HEK293 (cell line): ENCODE measurements around the gene LDLRAD4.

Experiments used
- CTCF ChIA-PET: fragments of 350-600 bp; formaldehyde crosslinking; extraction: SDS; loops from one replicate; lab custom pipeline; 2021; ENCODE audit warnings: antibody characterized with exemption; lab: Yijun Ruan, JAX
- POLR2A ChIA-PET: fragments of 300-600 bp; formaldehyde crosslinking; extraction: SDS; loops from one replicate; lab custom pipeline; 2020; ENCODE audit warnings: antibody characterized with exemption, inconsistent platforms; lab: Yijun Ruan, JAX
- H3K27ac ChIP-seq: fragments of 200-500 bp; sonication (Bioruptor generic); 2 replicates; pipeline ENCODE4 v1.5.1; 2014; ENCODE audit warnings: low read depth, low read length, control low read depth, inconsistent platforms; ENCODE audit errors: extremely low read depth
- H3K36me3 ChIP-seq, 2 experiments: fragments of 200-500 bp in 1 of 2; sonication (Bioruptor generic) in 1 of 2; 1 replicate in 1 of 2; 2 replicates in 1 of 2; pipeline ENCODE4 v1.5.1; 2014 to 2017; ENCODE audit warnings: inconsistent platforms in 2 of 2, low read length in 2 of 2; ENCODE audit not compliant: control insufficient read depth in 2 of 2, insufficient read depth in 1 of 2
- H3K4me1 ChIP-seq: fragments of 200-500 bp; sonication (Bioruptor generic); 2 replicates; pipeline ENCODE4 v1.5.1; 2014; ENCODE audit warnings: mild to moderate bottlenecking, low read length, inconsistent platforms; ENCODE audit not compliant: control insufficient read depth, insufficient read depth
- H3K4me3 ChIP-seq: 2 replicates; pipeline ENCODE4 v1.5.1; 2011; ENCODE audit warnings: low read depth, mild to moderate bottlenecking, control low read depth, low read length, moderate library complexity
- H3K9me3 ChIP-seq: fragments of 200-500 bp; sonication (Bioruptor generic); 2 replicates; pipeline ENCODE4 v1.5.1; 2014; ENCODE audit warnings: low read depth, low read length, inconsistent platforms; ENCODE audit not compliant: control insufficient read depth, insufficient read depth
- BCL6B ChIP-seq: fragments of 450-650 bp; formaldehyde crosslinking; IDR thresholded peaks from 2 replicates; pipeline ENCODE4 v1.5.1; 2017; ENCODE audit warnings: missing biosample characterization, missing genetic modification characterization
- CTCF ChIP-seq: fragments of 450-650 bp; formaldehyde crosslinking; IDR thresholded peaks from 2 replicates; pipeline ENCODE4 v1.5.1; 2016; ENCODE audit warnings: missing biosample characterization, missing genetic modification characterization
- HIC1 ChIP-seq: fragments of 450-650 bp; formaldehyde crosslinking; IDR thresholded peaks from 2 replicates; pipeline ENCODE4 v1.5.1; 2016; ENCODE audit warnings: missing biosample characterization, missing genetic modification characterization
- HOXA7 ChIP-seq: sonication (generic); formaldehyde crosslinking; IDR thresholded peaks from 2 replicates; pipeline ENCODE4 v1.8.1; 2022; ENCODE audit warnings: missing genetic modification reagents, borderline replicate concordance
- IKZF3 ChIP-seq: fragments of 450-650 bp; IDR thresholded peaks from 2 replicates; pipeline ENCODE4 v1.5.0; 2018; ENCODE audit warnings: missing biosample characterization, mild to moderate bottlenecking, missing genetic modification characterization, moderate library complexity
- KLF16 ChIP-seq: fragments of 450-650 bp; formaldehyde crosslinking; IDR thresholded peaks from 2 replicates; pipeline ENCODE4 v1.5.1; 2017; ENCODE audit warnings: missing biosample characterization, missing genetic modification characterization
- SCRT2 ChIP-seq: fragments of 450-650 bp; formaldehyde crosslinking; IDR thresholded peaks from 2 replicates; pipeline ENCODE4 v1.5.1; 2016; ENCODE audit warnings: missing biosample characterization, missing genetic modification characterization
- ZBTB26 ChIP-seq: fragments of 450-650 bp; formaldehyde crosslinking; optimal IDR thresholded peaks from 2 replicates; pipeline ENCODE3; 2016; ENCODE audit warnings: missing biosample characterization, mild to moderate bottlenecking, missing genetic modification characterization
- ZBTB49 ChIP-seq: fragments of 450-650 bp; formaldehyde crosslinking; IDR thresholded peaks from 2 replicates; pipeline ENCODE4 v1.5.1; 2016; ENCODE audit warnings: missing biosample characterization, missing genetic modification characterization, low read depth
- ZBTB6 ChIP-seq: fragments of 450-650 bp; formaldehyde crosslinking; IDR thresholded peaks from 2 replicates; pipeline ENCODE4 v1.5.1; 2017; ENCODE audit warnings: missing biosample characterization, missing genetic modification characterization
- ZNF10 ChIP-seq: fragments of 450-650 bp; formaldehyde crosslinking; IDR thresholded peaks from 2 replicates; pipeline ENCODE4 v1.5.1; 2017; ENCODE audit warnings: missing biosample characterization, missing genetic modification characterization
- ZNF146 ChIP-seq: fragments of 450-650 bp; formaldehyde crosslinking; IDR thresholded peaks from 2 replicates; pipeline ENCODE4 v1.5.1; 2016; ENCODE audit warnings: missing biosample characterization, missing genetic modification characterization
- ZNF24 ChIP-seq: fragments of 450-650 bp; formaldehyde crosslinking; IDR thresholded peaks from 2 replicates; pipeline ENCODE4 v1.5.1; 2016; ENCODE audit warnings: missing biosample characterization, missing genetic modification characterization
- ZNF266 ChIP-seq: fragments of 450-650 bp; formaldehyde crosslinking; IDR thresholded peaks from 2 replicates; pipeline ENCODE4 v1.5.1; 2016; ENCODE audit warnings: missing biosample characterization, missing genetic modification characterization, low read depth
- ZNF354C ChIP-seq: fragments of 450-650 bp; formaldehyde crosslinking; IDR thresholded peaks from 2 replicates; pipeline ENCODE4 v1.5.1; 2016; ENCODE audit warnings: missing biosample characterization, missing genetic modification characterization, low read depth, borderline replicate concordance
- ZNF404 ChIP-seq: fragments of 450-650 bp; formaldehyde crosslinking; IDR thresholded peaks from 2 replicates; pipeline ENCODE4 v1.5.1; 2017; ENCODE audit warnings: missing biosample characterization, missing genetic modification characterization
- ZNF433 ChIP-seq: fragments of 450-650 bp; formaldehyde crosslinking; IDR thresholded peaks from 2 replicates; pipeline ENCODE4 v1.5.1; 2016; ENCODE audit warnings: missing biosample characterization, missing genetic modification characterization, low read depth
- ZNF473 ChIP-seq: fragments of 450-650 bp; formaldehyde crosslinking; IDR thresholded peaks from 2 replicates; pipeline ENCODE4 v1.5.1; 2017; ENCODE audit warnings: missing biosample characterization, missing genetic modification characterization
- ZNF514 ChIP-seq: fragments of 450-650 bp; formaldehyde crosslinking; IDR thresholded peaks from 2 replicates; pipeline ENCODE4 v1.5.1; 2016; ENCODE audit warnings: missing biosample characterization, missing genetic modification characterization
- ZNF521 ChIP-seq: fragments of 450-650 bp; formaldehyde crosslinking; IDR thresholded peaks from 2 replicates; pipeline ENCODE4 v1.5.1; 2017; ENCODE audit warnings: missing biosample characterization, mild to moderate bottlenecking, missing genetic modification characterization
- ZNF529 ChIP-seq: fragments of 450-650 bp; formaldehyde crosslinking; IDR thresholded peaks from 2 replicates; pipeline ENCODE4 v1.5.1; 2017; ENCODE audit warnings: missing genetic modification characterization, missing biosample characterization; ENCODE audit not compliant: insufficient replicate concordance
- ZNF580 ChIP-seq: fragments of 450-650 bp; formaldehyde crosslinking; IDR thresholded peaks from 2 replicates; pipeline ENCODE4 v1.5.1; 2016; ENCODE audit warnings: missing biosample characterization, missing genetic modification characterization
- ZNF658 ChIP-seq: fragments of 450-650 bp; formaldehyde crosslinking; IDR thresholded peaks from 2 replicates; pipeline ENCODE4; 2016; ENCODE audit warnings: missing biosample characterization, missing genetic modification characterization
- ZNF660 ChIP-seq: fragments of 450-650 bp; IDR thresholded peaks from 2 replicates; pipeline ENCODE4 v1.5.1; 2018; ENCODE audit warnings: missing biosample characterization, mild to moderate bottlenecking, missing genetic modification characterization
- ZNF692 ChIP-seq: fragments of 450-650 bp; formaldehyde crosslinking; IDR thresholded peaks from 2 replicates; pipeline ENCODE4 v1.5.1; 2016; ENCODE audit warnings: missing biosample characterization, missing genetic modification characterization

The LDLRAD4 gene

GRCh38 chr18:13218368-13218991 is at the start of gene LDLRAD4 (continued):
- 0 out of 2 replicates have a peak, but pooled peaks have one; percentile 39 for TF ChIP-seq ZNF692 (tag by site-specific recombination)
- TF ChIP-seq ZNF473 (tag by site-specific recombination), result no peak
- no peak for TF ChIP-seq ZNF404 (tag by site-specific recombination)
- TF ChIP-seq ZNF580, result no peak
- no peak for TF ChIP-seq ZNF354C
- TF ChIP-seq HOXA7, result no peak
- TF ChIP-seq ZNF266 (tag by site-specific recombination), result no peak
- no peak for TF ChIP-seq BCL6B (tag by site-specific recombination)
- TF ChIP-seq ZBTB26 (tag by site-specific recombination), result peak; percentile 78
- no peak for TF ChIP-seq SCRT2
- TF ChIP-seq ZNF529, result no peak
- no peak for TF ChIP-seq ZBTB6
- TF ChIP-seq ZNF10 (tag by site-specific recombination), result no peak
- no peak for TF ChIP-seq ZBTB49 (tag by site-specific recombination)
- no peak for TF ChIP-seq KLF16
- TF ChIP-seq ZNF658 (tag by site-specific recombination), result no peak
- TF ChIP-seq ZNF514 (tag by site-specific recombination), result no peak
- TF ChIP-seq ZNF660 (tag by site-specific recombination), result no peak
- TF ChIP-seq ZNF146 (tag by site-specific recombination), result no peak
- TF ChIP-seq IKZF3 (tag by site-specific recombination), result no peak

GRCh38 chr18:13173578-13174145 is 44.9 kb upstream of the LDLRAD4 start:
- Histone ChIP-seq H3K4me1 (no peaks in the 10 kb centered on the region), H3K9me3 (no peaks in the 10 kb centered on the region), H3K36me3 (no peaks in the 10 kb centered on the region), H3K4me3 (no peak overlapping the region), H3K27ac (no peak overlapping the region)
- CTCF ChIA-PET, result no interaction called here
- TF ChIP-seq CTCF (tag by site-specific recombination), result no peak
- no peak for TF ChIP-seq HIC1 (tag by site-specific recombination)
- TF ChIP-seq ZNF433, result no peak
- TF ChIP-seq ZNF24 (tag by site-specific recombination), result no peak
- TF ChIP-seq ZNF521, result no peak
- POLR2A ChIA-PET, result no interaction called here
